CD4-positive, alpha-beta memory T cell (primary cell): ENCODE data around the gene TRAF7. TPM values are rescaled to one million over a fixed set of nuclear protein-coding genes. Genes with fewer than 3 reads are reported as not detected.

ENCODE experiments used
- CTCF ChIA-PET: fragments of 350-600 bp; sonication (Branson Sonifier 250); formaldehyde crosslinking; loops from one replicate; lab custom pipeline; 2021; ENCODE audit warnings: inconsistent platforms; ENCODE audit not compliant: partially characterized antibody; lab: Charles Lee
- POLR2A ChIA-PET: fragments of 350-600 bp; sonication (Branson Sonifier 250); formaldehyde crosslinking; loops from one replicate; lab custom pipeline; 2021; ENCODE audit not compliant: partially characterized antibody; lab: Charles Lee
- DNase-seq, 5 donors: peaks; one replicate each; pipeline versions ENCODE4 v3.0.0 to v3.0.0-alpha.2; 2020 to 2022; ENCODE audit warnings: mixed read lengths in 1 of 5
- H3K27ac ChIP-seq: one replicate; pipeline ENCODE4 v1.7.0; 2013; ENCODE audit warnings: low read depth, low read length
- H3K27me3 ChIP-seq: 2 replicates; pipeline ENCODE4 v1.7.0; 2013; ENCODE audit warnings: mild to moderate bottlenecking, low read length, moderate library complexity; ENCODE audit not compliant: insufficient read depth
- H3K36me3 ChIP-seq: 2 replicates; pipeline ENCODE4 v1.7.0; 2013; ENCODE audit warnings: mild to moderate bottlenecking, low read length, moderate library complexity; ENCODE audit not compliant: insufficient read depth
- H3K4me1 ChIP-seq: 2 replicates; pipeline ENCODE4 v1.7.0; 2013; ENCODE audit warnings: mild to moderate bottlenecking, low read length, moderate library complexity; ENCODE audit not compliant: insufficient read depth
- H3K4me3 ChIP-seq, 2 donors: one replicate each; pipeline ENCODE4 v1.7.0; 2013; ENCODE audit warnings: low read length in 2 of 2, mild to moderate bottlenecking in 1 of 2
- H3K9me3 ChIP-seq, 2 donors: one replicate each; pipeline ENCODE4 v1.7.0; 2013; ENCODE audit warnings: low read length in 2 of 2, control low read depth in 1 of 2; ENCODE audit not compliant: control insufficient read depth in 1 of 2
- H3K27ac Mint-ChIP-seq, 7 donors: one replicate each; pipeline ENCODE4 v1.8.0; 2020 to 2021; ENCODE audit warnings: mixed read lengths in 7 of 7, mild to moderate bottlenecking in 6 of 7, inconsistent platforms in 3 of 7, moderate library complexity in 3 of 7
- H3K27me3 Mint-ChIP-seq, 2 donors: one replicate each; pipeline ENCODE4 v1.8.0; 2020 to 2021; ENCODE audit warnings: mixed read lengths in 2 of 2
- H3K36me3 Mint-ChIP-seq, 2 donors: one replicate each; pipeline ENCODE4 v1.8.0; 2020 to 2021; ENCODE audit warnings: mixed read lengths in 2 of 2, inconsistent platforms in 1 of 2, mild to moderate bottlenecking in 1 of 2
- H3K4me1 Mint-ChIP-seq, 4 donors: one replicate each; pipeline ENCODE4 v1.8.0; 2020 to 2021; ENCODE audit warnings: mixed read lengths in 4 of 4, mild to moderate bottlenecking in 1 of 4
- H3K4me3 Mint-ChIP-seq, 8 donors: one replicate each; pipeline ENCODE4 v1.8.0; 2020 to 2021; ENCODE audit warnings: mixed read lengths in 8 of 8, mild to moderate bottlenecking in 7 of 8, moderate library complexity in 6 of 8, inconsistent platforms in 3 of 8
- H3K9me3 Mint-ChIP-seq, 8 donors: one replicate each; pipeline ENCODE4 v1.8.0; 2020 to 2021; ENCODE audit warnings: mixed read lengths in 8 of 8, mild to moderate bottlenecking in 5 of 8, inconsistent platforms in 3 of 8, moderate library complexity in 1 of 8
- intact Hi-C: fragments of 100-400 bp; cut with micrococcal nuclease; formaldehyde crosslinking; loops from one replicate; pipeline ENCODE4 v1.15.1; 2023
- polyA plus RNA-seq, 2 donors: library from polyadenylated mRNA; unstranded; fragments of 300-500 nt; fragmentation: Illumina TruSeq; gene quantifications; one replicate each; pipeline ENCODE4 v1.2.3, GENCODE V29; 2021
- total RNA-seq, 2 experiments: library from RNA; stranded (reverse); gene quantifications; one replicate each; pipeline ENCODE4 v1.2.3, GENCODE V29; 2021

Gene TRAF7
- total and polyA plus RNA-seq, 4 experiments from 2014 or later = 1.9 to 41.9 (median 24.9) TPM

GRCh38 chr16:2161911-2162310, 6.3 kb downstream of the TRAF7 start:
- H3K9me3 Mint-ChIP-seq = no peaks in the 10 kb centered on the region
- no peak overlapping the region for H3K4me3 ChIP-seq
- peaks cover 17% of the 10 kb centered on the region for H3K4me1 ChIP-seq
- no peak overlapping the region for H3K27ac ChIP-seq
- H3K27me3 Mint-ChIP-seq = no peaks in the 10 kb centered on the region
- H3K36me3 ChIP-seq = no peaks in the 10 kb centered on the region
- H3K9me3 ChIP-seq = no peaks in the 10 kb centered on the region
- H3K4me3 Mint-ChIP-seq = peak overlapping the region in 1 of 8 donors; percentile 31
- CTCF ChIA-PET = interaction anchor here (1.1 kb wide), 1 partner anchor 21 kb away, joined by 4 read pairs; no protein-coding TSS in a partner anchor
- POLR2A ChIA-PET = interaction anchor here (1.0 kb wide), 1 partner anchor 197 kb away, joined by 3 read pairs; the partner anchor contains the start of gene RPS2
- no peaks in the 10 kb centered on the region for H3K27me3 ChIP-seq
- intact Hi-C loops = no loop called here
- H3K36me3 Mint-ChIP-seq = peaks cover 2 to 3% of the 10 kb centered on the region in 2 donors
- peaks cover 4 to 15% (median 8%) of the 10 kb centered on the region in 4 donors for H3K4me1 Mint-ChIP-seq
- DNase-seq = no peak
- peak overlapping the region in 4 of 7 donors; percentile 29 to 81 (median 44) for H3K27ac Mint-ChIP-seq

GRCh38 chr16:2162676-2163118, 7.1 kb downstream of the TRAF7 start:
- H3K4me1 Mint-ChIP-seq = peaks cover 0 to 7% (median 2%) of the 10 kb centered on the region in 4 donors
- Histone ChIP-seq H3K9me3 (no peaks in the 10 kb centered on the region), H3K36me3 (peaks cover under 1% of the 10 kb centered on the region), H3K4me1 (peaks cover 9% of the 10 kb centered on the region), H3K27ac (no peak overlapping the region), H3K27me3 (no peaks in the 10 kb centered on the region), H3K4me3 (no peak overlapping the region)
- H3K36me3 Mint-ChIP-seq = peaks cover 2 to 3% of the 10 kb centered on the region in 2 donors
- ChIA-PET CTCF (interaction anchor here (1.1 kb wide), 1 partner anchor 22 kb away, joined by 4 read pairs; no protein-coding TSS in a partner anchor), POLR2A (interaction anchor here (1.0 kb wide), 1 partner anchor 198 kb away, joined by 3 read pairs; the partner anchor contains the start of gene RPS2)
- H3K27ac Mint-ChIP-seq = no peak overlapping the region
- no peak overlapping the region for H3K4me3 Mint-ChIP-seq
- H3K9me3 Mint-ChIP-seq = no peaks in the 10 kb centered on the region
- intact Hi-C loops = no loop called here
- no peak for DNase-seq
- H3K27me3 Mint-ChIP-seq = no peaks in the 10 kb centered on the region

- H3K36me3 ChIP-seq = peaks cover 7% of the 10 kb centered on the region
- peaks cover 3% of the 10 kb centered on the region for H3K4me1 ChIP-seq
- intact Hi-C loops = no loop called here
- peaks cover 0 to 4% (median 1%) of the 10 kb centered on the region in 4 donors for H3K4me1 Mint-ChIP-seq
- H3K4me3 Mint-ChIP-seq = no peak overlapping the region
- H3K9me3 ChIP-seq = no peaks in the 10 kb centered on the region
- no peak overlapping the region for H3K27ac ChIP-seq
- peaks cover 3 to 4% of the 10 kb centered on the region in 2 donors for H3K36me3 Mint-ChIP-seq
- no peaks in the 10 kb centered on the region for H3K9me3 Mint-ChIP-seq
- no peak overlapping the region for H3K4me3 ChIP-seq
- no peaks in the 10 kb centered on the region for H3K27me3 ChIP-seq
- no peaks in the 10 kb centered on the region for H3K27me3 Mint-ChIP-seq
- peak in 3 of 5 donors; percentile 29 to 67 (median 34) for DNase-seq
- ChIA-PET CTCF (interaction anchor here (1.1 kb wide), 1 partner anchor 23 kb away, joined by 4 read pairs; no protein-coding TSS in a partner anchor), POLR2A (no interaction called here)
- H3K27ac Mint-ChIP-seq = peak overlapping the region in 4 of 7 donors; percentile 18 to 59 (median 52)
Observed at GRCh38 chr16:2163211-2163881, 7.8 kb downstream of the TRAF7 start.

GRCh38 chr16:2165861-2166260, 10.3 kb downstream of the TRAF7 start:
- no peak for DNase-seq
- Histone ChIP-seq H3K4me1 (no peaks in the 10 kb centered on the region), H3K9me3 (no peaks in the 10 kb centered on the region), H3K36me3 (peaks cover 9% of the 10 kb centered on the region), H3K27me3 (no peaks in the 10 kb centered on the region), H3K4me3 (no peak overlapping the region), H3K27ac (no peak overlapping the region)
- peaks cover 3 to 5% of the 10 kb centered on the region in 2 donors for H3K36me3 Mint-ChIP-seq
- H3K4me1 Mint-ChIP-seq = peaks cover 0 to 4% (median 1%) of the 10 kb centered on the region in 4 donors
- peak overlapping the region in 1 of 8 donors; percentile 20 for H3K4me3 Mint-ChIP-seq
- no peaks in the 10 kb centered on the region for H3K9me3 Mint-ChIP-seq
- intact Hi-C loops = no loop called here
- H3K27ac Mint-ChIP-seq = peak overlapping the region in 2 of 7 donors; percentile 7 to 76
- ChIA-PET CTCF (no interaction called here), POLR2A (interaction anchor here (1.1 kb wide), 1 partner anchor 10 kb away, joined by 3 read pairs; the partner anchor contains the start of gene TRAF7)
- H3K27me3 Mint-ChIP-seq = no peaks in the 10 kb centered on the region

GRCh38 chr16:2166263-2167067, 10.9 kb downstream of the TRAF7 start:
- POLR2A ChIA-PET = interaction anchor here (1.1 kb wide), 1 partner anchor 11 kb away, joined by 3 read pairs; the partner anchor contains the start of gene TRAF7

GRCh38 chr16:2167068-2167638, 11.6 kb downstream of the TRAF7 start:
- no peak overlapping the region for H3K27ac Mint-ChIP-seq
- intact Hi-C loops = no loop called here
- CTCF ChIA-PET = interaction anchor here (1.2 kb wide), 1 partner anchor 12 kb away, joined by 3 read pairs; the partner anchor contains the start of gene TRAF7
- Histone ChIP-seq H3K4me1 (no peaks in the 10 kb centered on the region), H3K4me3 (no peak overlapping the region), H3K27me3 (no peaks in the 10 kb centered on the region), H3K27ac (no peak overlapping the region), H3K9me3 (no peaks in the 10 kb centered on the region), H3K36me3 (peaks cover 9% of the 10 kb centered on the region)
- peaks cover 3 to 9% of the 10 kb centered on the region in 2 donors for H3K36me3 Mint-ChIP-seq
- no peak for DNase-seq
- H3K27me3 Mint-ChIP-seq = no peaks in the 10 kb centered on the region
- no peak overlapping the region for H3K4me3 Mint-ChIP-seq
- POLR2A ChIA-PET = interaction anchor here (1.2 kb wide), 1 partner anchor 12 kb away, joined by 7 read pairs; the partner anchor contains the start of gene TRAF7
- H3K4me1 Mint-ChIP-seq = peaks cover 0 to 4% (median 1%) of the 10 kb centered on the region in 4 donors
- no peaks in the 10 kb centered on the region for H3K9me3 Mint-ChIP-seq

More at GRCh38 chr16:2166263-2167067, 10.9 kb downstream of the TRAF7 start:
- H3K27ac Mint-ChIP-seq = peak overlapping the region in 3 of 7 donors; percentile 7 to 76 (median 15)
- Histone ChIP-seq H3K4me3 (no peak overlapping the region), H3K4me1 (no peaks in the 10 kb centered on the region), H3K9me3 (no peaks in the 10 kb centered on the region), H3K36me3 (peaks cover 9% of the 10 kb centered on the region), H3K27me3 (no peaks in the 10 kb centered on the region), H3K27ac (no peak overlapping the region)
- H3K36me3 Mint-ChIP-seq = peaks cover 3 to 5% of the 10 kb centered on the region in 2 donors
- no peaks in the 10 kb centered on the region for H3K27me3 Mint-ChIP-seq
- CTCF ChIA-PET = no interaction called here
- no peaks in the 10 kb centered on the region for H3K9me3 Mint-ChIP-seq
- H3K4me3 Mint-ChIP-seq = peak overlapping the region in 1 of 8 donors; percentile 20
- intact Hi-C loops = no loop called here
- H3K4me1 Mint-ChIP-seq = peaks cover 0 to 4% (median 1%) of the 10 kb centered on the region in 4 donors
- DNase-seq = no peak
